ENCODE results near the gene CDS1.

GRCh38 chr4:84680956-84681355 is 98.0 kb downstream of the CDS1 start:
- TF ChIP-seq CTCF (IDR thresholded peaks at IDR 0.05) (no peak), POLR2A (IDR thresholded peaks at IDR 0.05) (no peak), POLR2AphosphoS5 (IDR thresholded peaks at IDR 0.05) (no peak)
